WERI-Rb-1 (cell line): Measurements from ENCODE around the gene BMP8B.

Experiments
- DNase-seq: peaks from one replicate; pipeline ENCODE4 v3.0.0-alpha.2; 2020
- H3K27ac ChIP-seq: fragments of 250-450 bp; sonication (Bioruptor Pico); 2 replicates; pipeline ENCODE4 v1.5.1; 2020; ENCODE audit warnings: mild to moderate bottlenecking, moderate library complexity
- H3K27me3 ChIP-seq: fragments of 250-450 bp; sonication (Bioruptor Pico); 2 replicates; pipeline ENCODE4 v1.5.1; 2021; ENCODE audit warnings: mild to moderate bottlenecking, low read depth, moderate library complexity; ENCODE audit not compliant: insufficient read depth, severe bottlenecking
- H3K36me3 ChIP-seq: fragments of 250-450 bp; sonication (Bioruptor Pico); 2 replicates; pipeline ENCODE4 v1.5.1; 2020; ENCODE audit warnings: mild to moderate bottlenecking, moderate library complexity
- H3K4me3 ChIP-seq: 2 replicates; pipeline ENCODE4 v1.5.1; 2011; ENCODE audit warnings: low read depth, mild to moderate bottlenecking, control low read depth, low read length
- H3K9me3 ChIP-seq: fragments of 250-450 bp; sonication (Bioruptor Pico); 2 replicates; pipeline ENCODE4 v1.5.1; 2021; ENCODE audit warnings: mild to moderate bottlenecking, moderate library complexity; ENCODE audit not compliant: severe bottlenecking
- TF ChIP-seq, protein P1 (sequence below): IDR thresholded peaks from 2 replicates; pipeline ENCODE4 v1.5.1; 2011; ENCODE audit warnings: low read depth, mild to moderate bottlenecking, control low read depth, inconsistent platforms, low read length

The BMP8B gene, protein sequence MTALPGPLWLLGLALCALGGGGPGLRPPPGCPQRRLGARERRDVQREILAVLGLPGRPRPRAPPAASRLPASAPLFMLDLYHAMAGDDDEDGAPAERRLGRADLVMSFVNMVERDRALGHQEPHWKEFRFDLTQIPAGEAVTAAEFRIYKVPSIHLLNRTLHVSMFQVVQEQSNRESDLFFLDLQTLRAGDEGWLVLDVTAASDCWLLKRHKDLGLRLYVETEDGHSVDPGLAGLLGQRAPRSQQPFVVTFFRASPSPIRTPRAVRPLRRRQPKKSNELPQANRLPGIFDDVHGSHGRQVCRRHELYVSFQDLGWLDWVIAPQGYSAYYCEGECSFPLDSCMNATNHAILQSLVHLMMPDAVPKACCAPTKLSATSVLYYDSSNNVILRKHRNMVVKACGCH

DNA sequence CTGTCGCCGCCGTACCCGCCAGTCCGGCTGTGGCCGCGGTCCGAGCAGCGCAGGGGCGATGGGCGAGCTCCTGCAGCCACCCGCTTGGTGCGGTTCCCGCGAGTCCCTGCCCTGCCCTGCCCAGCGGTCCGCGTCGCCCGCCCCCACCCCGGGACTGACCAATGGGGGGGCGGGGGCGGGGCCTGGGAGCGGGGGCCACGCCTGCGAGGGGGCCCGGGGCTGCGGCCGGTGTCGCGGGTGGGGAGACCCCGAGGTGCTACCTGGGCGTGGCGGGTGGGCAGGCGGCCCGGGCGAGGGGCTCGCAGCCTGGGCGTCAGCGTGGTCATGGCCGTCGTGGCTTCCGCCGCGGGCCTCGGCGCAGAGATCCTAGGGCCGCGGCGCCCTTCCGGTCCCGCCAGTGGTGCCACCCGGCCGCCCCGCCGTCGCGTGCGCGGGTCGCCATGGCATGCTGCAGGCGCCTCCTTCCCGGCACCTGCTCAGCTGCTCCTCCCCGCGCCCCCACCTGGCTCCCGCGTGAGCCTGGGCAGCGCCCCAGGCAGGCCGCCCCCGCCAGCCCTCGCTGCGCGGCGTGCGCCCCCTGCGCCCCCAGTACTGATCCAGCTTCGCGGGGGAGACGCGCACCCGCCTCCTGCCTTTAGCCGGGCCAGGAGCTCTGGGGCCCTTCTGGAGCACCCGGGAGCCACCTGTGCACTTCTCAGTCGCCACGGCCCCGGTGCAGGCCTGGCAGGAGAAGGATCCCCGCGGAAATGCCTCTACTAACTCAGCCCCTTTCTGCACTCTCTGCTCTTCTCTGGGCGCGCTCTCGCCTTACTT is at the start of gene BMP8B:
TSS of gene BMP8B (minus strand) at position 108 of the 813 bp plus-strand sequence. CDS start 380 bp downstream, outside the sequence.
- peak within 1 kb of the TSS; percentile 59 for H3K27ac ChIP-seq
- DNase-seq, result peak; percentile 81
- TF ChIP-seq, protein P1, sequence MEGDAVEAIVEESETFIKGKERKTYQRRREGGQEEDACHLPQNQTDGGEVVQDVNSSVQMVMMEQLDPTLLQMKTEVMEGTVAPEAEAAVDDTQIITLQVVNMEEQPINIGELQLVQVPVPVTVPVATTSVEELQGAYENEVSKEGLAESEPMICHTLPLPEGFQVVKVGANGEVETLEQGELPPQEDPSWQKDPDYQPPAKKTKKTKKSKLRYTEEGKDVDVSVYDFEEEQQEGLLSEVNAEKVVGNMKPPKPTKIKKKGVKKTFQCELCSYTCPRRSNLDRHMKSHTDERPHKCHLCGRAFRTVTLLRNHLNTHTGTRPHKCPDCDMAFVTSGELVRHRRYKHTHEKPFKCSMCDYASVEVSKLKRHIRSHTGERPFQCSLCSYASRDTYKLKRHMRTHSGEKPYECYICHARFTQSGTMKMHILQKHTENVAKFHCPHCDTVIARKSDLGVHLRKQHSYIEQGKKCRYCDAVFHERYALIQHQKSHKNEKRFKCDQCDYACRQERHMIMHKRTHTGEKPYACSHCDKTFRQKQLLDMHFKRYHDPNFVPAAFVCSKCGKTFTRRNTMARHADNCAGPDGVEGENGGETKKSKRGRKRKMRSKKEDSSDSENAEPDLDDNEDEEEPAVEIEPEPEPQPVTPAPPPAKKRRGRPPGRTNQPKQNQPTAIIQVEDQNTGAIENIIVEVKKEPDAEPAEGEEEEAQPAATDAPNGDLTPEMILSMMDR, result no peak
- no peaks in the 10 kb centered on the region for H3K27me3 ChIP-seq
- no peaks in the 10 kb centered on the region for H3K9me3 ChIP-seq
- peak within 1 kb of the TSS; percentile 53 for H3K4me3 ChIP-seq
- no peaks in the 10 kb centered on the region for H3K36me3 ChIP-seq

DNA sequence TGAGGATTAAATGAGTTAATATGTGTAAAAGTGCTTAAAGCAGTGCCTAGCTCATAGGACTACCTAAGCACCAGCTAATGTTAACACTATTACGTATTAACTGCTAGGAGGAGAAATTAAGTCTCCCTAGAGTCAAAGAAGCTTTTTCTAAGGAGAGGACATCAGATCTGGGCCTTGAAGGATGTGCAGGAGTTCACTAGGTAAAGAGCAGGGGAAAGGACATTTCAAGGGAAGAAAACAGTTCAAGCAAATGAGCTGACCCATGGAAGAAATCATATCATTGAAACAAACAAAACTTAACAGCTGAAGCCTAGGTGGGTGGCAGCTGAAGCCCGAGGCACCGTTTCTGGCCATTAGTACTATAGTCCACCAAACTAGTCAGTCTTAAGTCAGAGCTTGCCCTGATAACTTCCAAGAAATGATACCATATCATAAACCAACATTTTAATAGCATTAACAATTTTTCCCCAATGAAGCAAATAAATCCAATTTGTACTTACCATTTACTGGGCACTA is 48.0 kb upstream of the BMP8B start:
- H3K4me3 ChIP-seq, result no peak overlapping the region
- no peak overlapping the region for H3K27ac ChIP-seq
- no peaks in the 10 kb centered on the region for H3K9me3 ChIP-seq
- no peaks in the 10 kb centered on the region for H3K27me3 ChIP-seq
- DNase-seq, result no peak
- TF ChIP-seq, protein P1, result no peak
- H3K36me3 ChIP-seq, result peaks cover 36% of the 10 kb centered on the region

DNA sequence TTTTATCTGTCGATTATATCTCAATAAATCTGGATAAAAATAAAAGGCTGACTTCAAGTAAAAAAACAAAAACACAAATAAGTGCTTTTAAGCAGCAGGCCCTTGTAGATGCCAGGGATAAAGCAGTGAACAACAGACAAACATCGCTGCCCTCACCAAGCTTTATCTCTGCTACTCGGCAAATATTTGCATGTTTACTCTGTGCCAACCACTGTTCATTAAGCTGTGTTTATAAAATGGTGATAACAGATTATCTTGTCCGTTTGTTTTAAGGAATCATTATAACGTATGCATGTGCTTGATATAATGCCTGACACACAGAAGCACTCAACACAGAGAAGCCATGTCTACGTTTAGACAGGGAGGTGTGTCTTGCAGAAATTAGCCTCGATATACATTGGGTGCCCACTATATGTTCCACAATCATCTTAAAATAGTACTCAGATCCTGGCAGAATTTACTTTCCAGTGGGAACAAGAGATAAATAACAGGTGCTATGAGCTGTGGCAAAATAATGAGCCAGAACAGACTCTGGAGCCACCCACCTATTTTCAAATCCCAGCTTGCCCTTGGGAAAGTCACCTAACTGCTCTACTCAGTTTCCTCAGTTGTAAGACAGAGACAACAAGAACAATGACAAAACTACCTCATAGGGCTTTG is 47.4 kb upstream of the BMP8B start:
- TF ChIP-seq, protein P1, result no peak
- Histone ChIP-seq H3K27ac (no peak overlapping the region), H3K36me3 (peaks cover 30% of the 10 kb centered on the region), H3K4me3 (no peak overlapping the region), H3K27me3 (no peaks in the 10 kb centered on the region), H3K9me3 (no peaks in the 10 kb centered on the region)
- DNase-seq, result no peak

DNA sequence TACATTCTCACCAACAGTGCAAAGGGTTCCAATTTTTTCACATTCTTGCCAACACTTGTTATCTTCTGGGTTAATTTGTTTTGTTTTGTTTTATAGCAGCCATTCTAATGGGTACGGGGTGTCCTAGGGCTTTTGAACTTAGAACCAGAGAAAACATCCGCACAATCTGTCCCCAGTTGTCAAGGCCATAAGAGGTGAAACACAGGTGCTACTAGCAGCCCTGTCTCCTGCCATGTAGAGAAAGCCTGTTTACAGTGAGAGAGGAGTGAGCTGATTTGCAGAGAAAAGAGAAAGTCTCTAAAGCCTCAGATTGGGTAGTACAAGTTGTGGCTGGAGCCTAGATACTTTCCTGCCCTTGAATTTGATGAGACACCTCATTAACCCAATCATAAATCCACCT is 46.4 kb upstream of the BMP8B start:
- no peak for DNase-seq
- no peak overlapping the region for H3K27ac ChIP-seq
- H3K27me3 ChIP-seq, result no peaks in the 10 kb centered on the region
- H3K36me3 ChIP-seq, result peaks cover 21% of the 10 kb centered on the region
- TF ChIP-seq, protein P1, result no peak
- no peak overlapping the region for H3K4me3 ChIP-seq
- no peaks in the 10 kb centered on the region for H3K9me3 ChIP-seq

DNA sequence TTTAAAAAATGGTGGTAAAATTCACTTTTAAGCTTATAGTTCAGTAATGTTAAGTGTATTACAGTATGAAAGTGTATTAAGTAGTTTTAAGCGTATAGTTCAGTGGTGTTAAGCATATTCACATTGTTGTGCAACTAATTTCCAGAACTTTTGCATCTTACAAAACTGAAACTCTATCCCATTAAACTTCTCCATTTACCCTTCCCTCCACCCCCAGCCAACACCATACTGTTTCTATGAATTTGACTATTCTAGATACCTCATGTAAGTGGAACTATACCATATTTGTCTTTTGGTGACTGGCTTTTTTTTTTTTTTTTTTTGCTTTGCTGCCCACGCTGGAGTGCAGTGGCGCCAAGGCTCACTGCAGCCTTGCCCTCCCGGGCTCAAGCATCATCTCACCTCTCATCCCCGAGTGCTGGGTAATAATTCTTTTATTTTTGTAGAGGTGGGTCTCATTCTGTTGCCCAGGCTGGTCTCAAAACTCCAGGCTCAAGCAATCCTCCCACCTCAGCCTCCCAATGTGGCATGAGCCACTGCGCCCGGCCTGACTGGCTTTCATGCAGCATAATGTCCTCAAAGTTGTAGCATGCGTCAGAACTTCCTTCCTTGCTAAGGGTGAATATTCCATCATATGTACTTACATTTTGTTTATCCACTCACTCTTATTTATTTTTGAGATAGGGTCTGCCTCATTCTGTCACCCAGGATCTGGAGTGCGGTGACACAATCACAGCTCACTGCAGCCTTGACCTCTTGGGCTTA is 45.1 kb upstream of the BMP8B start:
- Histone ChIP-seq H3K27ac (no peak overlapping the region), H3K4me3 (no peak overlapping the region), H3K27me3 (no peaks in the 10 kb centered on the region), H3K9me3 (no peaks in the 10 kb centered on the region), H3K36me3 (peaks cover 11% of the 10 kb centered on the region)
- TF ChIP-seq, protein P1, result no peak
- no peak for DNase-seq
